H1 (cell line): ENCODE results near the gene SLC26A11. TPM values are rescaled to one million over a fixed set of nuclear protein-coding genes. Genes with fewer than 3 reads are reported as not detected.

Source experiments
- ASH2L ChIP-seq: fragments of 200-600, 300-600 bp; sonication (generic); IDR thresholded peaks from one replicate; pipeline ENCODE4 v1.7.1; 2017; ENCODE audit warnings: low read length
- BACH1 ChIP-seq: IDR thresholded peaks from 2 replicates; pipeline ENCODE4 v1.6.1; 2012; ENCODE audit warnings: low read length, improper control_type of control experiment
- BRCA1 ChIP-seq: IDR thresholded peaks from 2 replicates; pipeline ENCODE4 v1.6.1; 2012; ENCODE audit warnings: low read depth, low read length, improper control_type of control experiment
- CBX8 ChIP-seq: fragments of 300-800, 300-1000 bp; sonication (generic); IDR thresholded peaks from 2 replicates; pipeline ENCODE4 v1.7.1; 2016; ENCODE audit warnings: low read depth, low read length, borderline replicate concordance
- CEBPB ChIP-seq: IDR thresholded peaks from 2 replicates; pipeline ENCODE4 v1.6.1; 2012; ENCODE audit warnings: low read depth, low read length
- CHD1 ChIP-seq: IDR thresholded peaks from 2 replicates; pipeline ENCODE4 v1.6.1; 2012; ENCODE audit warnings: low read depth, low read length, improper control_type of control experiment
- CHD2 ChIP-seq: IDR thresholded peaks from 2 replicates; pipeline ENCODE4 v1.6.1; 2012; ENCODE audit warnings: low read length, improper control_type of control experiment
- CREB1 ChIP-seq: IDR thresholded peaks from 2 replicates; pipeline ENCODE4 v1.6.1; 2012; ENCODE audit warnings: inconsistent platforms
- FOSL1 ChIP-seq: IDR thresholded peaks from 2 replicates; pipeline ENCODE4 v1.6.1; 2011; ENCODE audit warnings: mild to moderate bottlenecking, low read depth, low read length, moderate library complexity; ENCODE audit not compliant: insufficient read depth
- GABPA ChIP-seq: IDR thresholded peaks from 2 replicates; pipeline ENCODE4 v1.6.1; 2011; ENCODE audit warnings: mild to moderate bottlenecking, low read length, moderate library complexity, borderline replicate concordance; ENCODE audit not compliant: insufficient read depth
- HDAC2 ChIP-seq, 2 experiments: fragments of 300-600 bp in 1 of 2; sonication (generic) in 1 of 2; IDR thresholded peaks; 2 replicates each; pipeline ENCODE4 v1.6.1; 2011 to 2012; ENCODE audit warnings: low read depth in 2 of 2, low read length in 2 of 2, mild to moderate bottlenecking in 2 of 2, moderate library complexity in 2 of 2, borderline replicate concordance in 1 of 2, inconsistent platforms in 1 of 2
- KDM1A ChIP-seq: fragments of 200-600, 300-600 bp; sonication (generic); IDR thresholded peaks from 2 replicates; pipeline ENCODE4 v1.7.1; 2016; ENCODE audit warnings: mild to moderate bottlenecking, low read length, borderline replicate concordance
- NANOG ChIP-seq: IDR thresholded peaks from 2 replicates; pipeline ENCODE4 v1.6.1; 2011; ENCODE audit warnings: low read length, low read depth, mild to moderate bottlenecking, inconsistent platforms; ENCODE audit not compliant: insufficient read depth, poor library complexity, severe bottlenecking
- POLR2A ChIP-seq, 2 experiments: IDR thresholded peaks; 1 replicate in 1 of 2; 2 replicates in 1 of 2; pipeline ENCODE4 v1.6.1; 2011; ENCODE audit warnings: low read depth in 2 of 2, low read length in 2 of 2, mild to moderate bottlenecking in 2 of 2; ENCODE audit errors: control extremely low read depth in 1 of 2
- POLR2AphosphoS5 ChIP-seq: IDR thresholded peaks from 2 replicates; pipeline ENCODE4 v1.6.1; 2011; ENCODE audit warnings: low read depth, low read length
- SIN3A ChIP-seq, 2 experiments: IDR thresholded peaks in 1 of 2; conservative IDR thresholded peaks in 1 of 2; 2 replicates each; pipeline ENCODE4 v1.6.1; 2011 to 2012; ENCODE audit warnings: low read length in 2 of 2, improper control_type of control experiment in 1 of 2, low read depth in 1 of 2, mild to moderate bottlenecking in 1 of 2
- SP1 ChIP-seq: IDR thresholded peaks from 2 replicates; pipeline ENCODE4 v1.6.1; 2011; ENCODE audit warnings: low read depth, low read length
- SP4 ChIP-seq: IDR thresholded peaks from 2 replicates; pipeline ENCODE4 v1.6.1; 2012; ENCODE audit warnings: low read length, inconsistent platforms
- SRF ChIP-seq: IDR thresholded peaks from 2 replicates; pipeline ENCODE4 v1.6.1; 2011; ENCODE audit warnings: mild to moderate bottlenecking, low read depth, low read length, moderate library complexity
- TAF1 ChIP-seq: IDR thresholded peaks from 2 replicates; pipeline ENCODE4 v1.6.1; 2011; ENCODE audit warnings: mild to moderate bottlenecking, low read depth, low read length
- TBP ChIP-seq: IDR thresholded peaks from 2 replicates; pipeline ENCODE4 v1.6.1; 2011; ENCODE audit warnings: low read depth, low read length, improper control_type of control experiment
- YY1 ChIP-seq: IDR thresholded peaks from 2 replicates; pipeline ENCODE4 v1.6.1; 2011; ENCODE audit warnings: low read depth, mild to moderate bottlenecking, low read length
- polyA plus RNA-seq, 7 experiments: library from polyadenylated mRNA; depleted of rRNA in 3 of 7; stranded (reverse) in 5 of 7; unstranded in 2 of 7; fragments of >200 nt in 5 of 7; fragments of 200-250 nt in 2 of 7; gene quantifications; 1 replicate in 5 of 7; 2 replicates in 1 of 7; 4 replicates in 1 of 7; pipeline versions ENCODE4 v1.2.1 to v1.2.3, GENCODE V29; 2011 to 2013; ENCODE audit warnings: missing spikeins in 2 of 7, mixed read lengths in 2 of 7
- total RNA-seq: library from RNA; stranded (reverse); fragmentation: NEBNext Ultra II Directional; extraction: Animal tissue kit (Norgen Biotek cat#: 25700); gene quantifications from 2 replicates; pipeline ENCODE4 v1.2.1, GENCODE V29; 2021
- TF ChIP-seq, protein P1 (sequence below): IDR thresholded peaks from 2 replicates; pipeline ENCODE4 v1.6.1; 2011; ENCODE audit warnings: low read depth, mild to moderate bottlenecking, low read length; ENCODE audit not compliant: insufficient read depth
- TF ChIP-seq, protein P2 (sequence below): IDR thresholded peaks from 2 replicates; pipeline ENCODE4 v1.6.1; 2012; ENCODE audit warnings: inconsistent platforms
- TF ChIP-seq, protein P3 (sequence below): IDR thresholded peaks from 2 replicates; pipeline ENCODE4 v1.6.1; 2012; ENCODE audit warnings: low read length, inconsistent platforms

Gene SLC26A11
- total and polyA plus RNA-seq, 2 of the 8 experiments (the other 6 are each of a cell fraction or from before 2014, with no cell fraction given), result 15.5 to 25.9 TPM

DNA sequence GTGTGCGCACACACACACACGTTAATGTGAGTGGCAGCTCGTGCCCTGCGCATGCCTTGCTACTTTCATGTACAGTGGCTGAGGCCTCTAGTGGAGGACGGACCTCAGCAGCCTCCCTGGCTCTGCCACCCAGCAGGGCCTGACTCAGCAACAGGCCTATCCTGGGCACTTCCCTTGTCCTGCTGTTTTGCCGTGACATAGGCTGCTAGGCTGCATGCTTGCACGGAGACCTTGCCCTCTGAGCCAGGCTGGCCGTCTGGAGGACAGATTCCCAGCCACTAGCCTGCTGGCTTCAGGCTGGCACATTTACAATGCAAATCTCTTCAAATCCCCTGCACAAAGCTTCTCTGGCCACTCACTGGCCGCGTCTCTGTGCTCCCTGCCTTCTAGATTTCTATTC is 49.9 kb downstream of the SLC26A11 start (continued):
- peak; percentile 27; the same call in 1 of the 2 replicates for TF ChIP-seq TBP
- no peak for TF ChIP-seq NANOG
- no peak for TF ChIP-seq FOSL1
- TF ChIP-seq BACH1, result peak; percentile 88
- no peak for TF ChIP-seq CHD1
- no peak for TF ChIP-seq SP1
- no peak for TF ChIP-seq SRF
- no peak for TF ChIP-seq BRCA1
- no peak for TF ChIP-seq SP4
- no peak for TF ChIP-seq CEBPB
- no peak for TF ChIP-seq CBX8
- no peak for TF ChIP-seq POLR2A (IDR thresholded peaks at IDR 0.05; ENCODE audit: control extremely low read depth in 1 of 2, low read depth in 2 of 2, low read length in 2 of 2)
- TF ChIP-seq HDAC2 (IDR thresholded peaks at IDR 0.05; ENCODE audit: borderline replicate concordance in 1 of 2, low read depth in 2 of 2, low read length in 2 of 2), result no peak
- 0 out of 4 replicates have a peak, but pooled peaks of 1 of the 2 experiments have one; percentile 35 for TF ChIP-seq SIN3A (conservative IDR thresholded peaks at IDR 0.05 in 1 of 2, IDR thresholded peaks at IDR 0.05 in 1 of 2; ENCODE audit: low read depth in 1 of 2, low read length in 2 of 2)
- no peak for TF ChIP-seq CHD2
- TF ChIP-seq, protein P1, sequence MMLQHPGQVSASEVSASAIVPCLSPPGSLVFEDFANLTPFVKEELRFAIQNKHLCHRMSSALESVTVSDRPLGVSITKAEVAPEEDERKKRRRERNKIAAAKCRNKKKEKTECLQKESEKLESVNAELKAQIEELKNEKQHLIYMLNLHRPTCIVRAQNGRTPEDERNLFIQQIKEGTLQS, result no peak
- TF ChIP-seq KDM1A, result no peak; the same call in 1 of the 2 replicates
- no peak for TF ChIP-seq GABPA
- no peak for TF ChIP-seq YY1
- no peak for TF ChIP-seq ASH2L
- peak; percentile 45; the same call in 1 of the 2 replicates for TF ChIP-seq POLR2AphosphoS5
- 0 out of 2 replicates have a peak, but pooled peaks have one; percentile 27 for TF ChIP-seq CREB1
- TF ChIP-seq, protein P2, sequence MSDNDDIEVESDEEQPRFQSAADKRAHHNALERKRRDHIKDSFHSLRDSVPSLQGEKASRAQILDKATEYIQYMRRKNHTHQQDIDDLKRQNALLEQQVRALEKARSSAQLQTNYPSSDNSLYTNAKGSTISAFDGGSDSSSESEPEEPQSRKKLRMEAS, result peak; percentile 75
- TF ChIP-seq, protein P3, sequence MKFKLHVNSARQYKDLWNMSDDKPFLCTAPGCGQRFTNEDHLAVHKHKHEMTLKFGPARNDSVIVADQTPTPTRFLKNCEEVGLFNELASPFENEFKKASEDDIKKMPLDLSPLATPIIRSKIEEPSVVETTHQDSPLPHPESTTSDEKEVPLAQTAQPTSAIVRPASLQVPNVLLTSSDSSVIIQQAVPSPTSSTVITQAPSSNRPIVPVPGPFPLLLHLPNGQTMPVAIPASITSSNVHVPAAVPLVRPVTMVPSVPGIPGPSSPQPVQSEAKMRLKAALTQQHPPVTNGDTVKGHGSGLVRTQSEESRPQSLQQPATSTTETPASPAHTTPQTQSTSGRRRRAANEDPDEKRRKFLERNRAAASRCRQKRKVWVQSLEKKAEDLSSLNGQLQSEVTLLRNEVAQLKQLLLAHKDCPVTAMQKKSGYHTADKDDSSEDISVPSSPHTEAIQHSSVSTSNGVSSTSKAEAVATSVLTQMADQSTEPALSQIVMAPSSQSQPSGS, result no peak
- no peak; the same call in 1 of the 2 replicates for TF ChIP-seq TAF1
